Endothelial cell of umbilical vein (primary cell): ENCODE measurements around the gene SMAD1. TPM values are rescaled to one million over a fixed set of nuclear protein-coding genes. Genes with fewer than 3 reads are reported as not detected.

Source experiments
- BruUV-seq: library from RNA; stranded (reverse); fragments of 400-500 nt; replicated peaks from 2 replicates; lab custom pipeline; 2021; lab: Mats Ljungman, UMichigan
- CTCF ChIA-PET: fragments of 300-600, 350-600 bp; sonication (Branson Sonifier 250); formaldehyde crosslinking; loops from one replicate; lab custom pipeline; 2021; ENCODE audit warnings: antibody characterized with exemption, inconsistent platforms; lab: Charles Lee
- POLR2A ChIA-PET: fragments of 300-600, 350-600 bp; sonication (Branson Sonifier 250); formaldehyde crosslinking; loops from one replicate; lab custom pipeline; 2021; ENCODE audit warnings: antibody characterized with exemption, inconsistent platforms; lab: Charles Lee
- DNase-seq: peaks from one replicate; pipeline ENCODE4 v3.0.0-alpha.2; 2011; ENCODE audit warnings: low read depth, low spot score
- FAIRE-seq: peaks from 2 replicates; lab custom pipeline; 2011; peaks lifted over from hg19 to GRCh38; lab: Jason Lieb, UNC
- H2AFZ ChIP-seq: 2 replicates; pipeline ENCODE4 v1.6.0; 2012; ENCODE audit warnings: low read depth, low read length, control low read depth, inconsistent platforms
- H3K27ac ChIP-seq: 2 replicates; pipeline ENCODE4 v1.5.1; 2011; ENCODE audit warnings: low read depth, mild to moderate bottlenecking, control low read depth, low read length, moderate library complexity; ENCODE audit not compliant: insufficient read depth
- H3K27me3 ChIP-seq, 2 experiments: 2 replicates each; pipeline versions ENCODE4 v1.6.0 to v1.6.1; 2011; ENCODE audit warnings: low read length in 2 of 2, mixed read lengths in 1 of 2; ENCODE audit not compliant: control insufficient read depth in 2 of 2, insufficient read depth in 2 of 2
- H3K36me3 ChIP-seq, 2 experiments: 2 replicates in 1 of 2; 3 replicates in 1 of 2; pipeline ENCODE4 v1.5.1; 2011; ENCODE audit warnings: low read length in 2 of 2, mild to moderate bottlenecking in 1 of 2, moderate library complexity in 1 of 2; ENCODE audit not compliant: control insufficient read depth in 2 of 2, insufficient read depth in 2 of 2; ENCODE audit errors: extremely low read depth in 1 of 2
- H3K4me1 ChIP-seq: 3 replicates; pipeline ENCODE4 v1.5.1; 2011; ENCODE audit warnings: mild to moderate bottlenecking, low read length; ENCODE audit not compliant: control insufficient read depth, insufficient read depth; ENCODE audit errors: extremely low read depth
- H3K4me2 ChIP-seq: 2 replicates; pipeline ENCODE4 v1.6.1; 2011; ENCODE audit warnings: low read length, control low read depth, mixed read lengths; ENCODE audit not compliant: insufficient read depth
- H3K4me3 ChIP-seq, 3 experiments: fragments of 200-600 bp in 1 of 3; sonication (generic), shearing (Covaris generic) in 1 of 3; replicated peaks in 1 of 3; 2 replicates each; pipeline ENCODE4 v1.5.1; 2011 to 2016; ENCODE audit warnings: control low read depth in 3 of 3, low read length in 3 of 3, mild to moderate bottlenecking in 2 of 3, inconsistent platforms in 1 of 3, low read depth in 1 of 3, moderate library complexity in 1 of 3; ENCODE audit not compliant: insufficient read depth in 1 of 3
- H3K79me2 ChIP-seq: 2 replicates; pipeline ENCODE4 v1.6.0; 2012; ENCODE audit warnings: low read length, inconsistent platforms; ENCODE audit not compliant: control insufficient read depth, insufficient read depth
- H3K9ac ChIP-seq: replicated peaks from 2 replicates; pipeline ENCODE3; 2011; ENCODE audit warnings: low read length, control low read depth; ENCODE audit not compliant: insufficient read depth; ENCODE audit errors: extremely low read depth
- H3K9me1 ChIP-seq: replicated peaks from 3 replicates; pipeline ENCODE4 v1.6.0; 2011; ENCODE audit warnings: mild to moderate bottlenecking, low read length; ENCODE audit not compliant: control insufficient read depth, insufficient read depth; ENCODE audit errors: extremely low read depth
- H3K9me3 ChIP-seq: replicated peaks from 2 replicates; pipeline ENCODE4 v1.5.1; 2012; ENCODE audit warnings: low read length, inconsistent platforms; ENCODE audit not compliant: control insufficient read depth, insufficient read depth
- H4K20me1 ChIP-seq: replicated peaks from 2 replicates; pipeline ENCODE3; 2011; ENCODE audit warnings: mild to moderate bottlenecking, low read length; ENCODE audit not compliant: control insufficient read depth, insufficient read depth; ENCODE audit errors: extremely low read depth
- CTCF ChIP-seq, 2 donors: IDR thresholded peaks; 1 replicate in 1 of 2; 2 replicates in 1 of 2; pipeline ENCODE4 v1.5.1; 2011; ENCODE audit warnings: low read length in 2 of 2, mild to moderate bottlenecking in 2 of 2, moderate library complexity in 2 of 2, control low read depth in 1 of 2, inconsistent platforms in 1 of 2, low read depth in 1 of 2; ENCODE audit not compliant: insufficient read depth in 1 of 2; ENCODE audit errors: extremely low read depth in 1 of 2
- EZH2 ChIP-seq: IDR thresholded peaks from 2 replicates; pipeline ENCODE4 v1.6.1; 2012; ENCODE audit warnings: borderline replicate concordance, low read depth, mild to moderate bottlenecking, moderate library complexity, low read length, inconsistent platforms; ENCODE audit not compliant: severe bottlenecking
- FOS ChIP-seq: IDR thresholded peaks from 2 replicates; pipeline ENCODE4 v1.6.1; 2011; ENCODE audit warnings: mild to moderate bottlenecking, low read length, moderate library complexity, borderline replicate concordance; ENCODE audit not compliant: insufficient read depth
- GATA2 ChIP-seq: IDR thresholded peaks from 2 replicates; pipeline ENCODE4 v1.7.0; 2011; ENCODE audit warnings: low read depth, mild to moderate bottlenecking, moderate library complexity, mixed read lengths, low read length; ENCODE audit not compliant: insufficient read length, insufficient read depth
- JUN ChIP-seq: IDR thresholded peaks from 2 replicates; pipeline ENCODE4 v1.6.1; 2011; ENCODE audit warnings: borderline replicate concordance, low read depth; ENCODE audit not compliant: insufficient read length, insufficient read depth
- MAX ChIP-seq: IDR thresholded peaks from 2 replicates; pipeline ENCODE4 v1.6.1; 2011; ENCODE audit not compliant: insufficient read depth, insufficient read length
- dilution Hi-C: fragments of 300-500 bp; cut with MboI; formaldehyde crosslinking; loops from one replicate; pipeline ENCODE4 v1.15.0; 2019; ENCODE audit warnings: low sequenced_read_pairs; ENCODE audit not compliant: extremely low pct_ligation_motif_present
- intact Hi-C: fragments of 100-400 bp; cut with micrococcal nuclease; formaldehyde crosslinking; loops from one replicate; pipeline ENCODE4 v1.10.0; 2022
- polyA plus RNA-seq, 4 experiments: library from polyadenylated mRNA; depleted of rRNA in 3 of 4; stranded (reverse) in 3 of 4; unstranded in 1 of 4; fragments of >200 nt; gene quantifications; 2 replicates each; pipeline versions ENCODE4 v1.2.1 to v1.2.3, GENCODE V29; 2011 to 2012; ENCODE audit warnings: missing spikeins in 1 of 4
- total RNA-seq: library from RNA; stranded (reverse); gene quantifications from 2 replicates; pipeline ENCODE4 v1.2.3, GENCODE V29; 2021

The SMAD1 gene
- total and polyA plus RNA-seq, 2 donors (not counting 3 experiments of a cell fraction or from before 2014, with no cell fraction given) = 101 to 116 TPM

DNA sequence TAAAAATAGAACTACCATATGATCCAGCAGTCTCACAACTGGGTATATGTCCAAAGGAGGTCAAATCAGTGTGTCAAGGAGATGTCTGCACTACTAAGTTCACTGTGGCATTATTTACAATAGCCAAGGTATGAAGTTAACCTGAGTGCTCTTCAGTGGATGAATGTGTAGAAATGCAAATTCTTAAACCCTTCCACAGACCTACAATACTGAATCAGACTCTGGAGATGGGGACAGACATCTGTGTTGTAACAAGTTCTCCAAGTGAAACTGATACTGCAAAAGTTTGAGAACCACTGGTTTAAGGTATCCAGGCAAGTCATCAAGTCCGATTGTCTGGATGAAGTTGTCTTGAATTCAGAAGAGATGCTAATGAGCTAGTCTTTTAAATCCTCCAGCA lies 38.5 kb downstream of the SMAD1 start:
- dilution Hi-C loops = no loop called here

DNA sequence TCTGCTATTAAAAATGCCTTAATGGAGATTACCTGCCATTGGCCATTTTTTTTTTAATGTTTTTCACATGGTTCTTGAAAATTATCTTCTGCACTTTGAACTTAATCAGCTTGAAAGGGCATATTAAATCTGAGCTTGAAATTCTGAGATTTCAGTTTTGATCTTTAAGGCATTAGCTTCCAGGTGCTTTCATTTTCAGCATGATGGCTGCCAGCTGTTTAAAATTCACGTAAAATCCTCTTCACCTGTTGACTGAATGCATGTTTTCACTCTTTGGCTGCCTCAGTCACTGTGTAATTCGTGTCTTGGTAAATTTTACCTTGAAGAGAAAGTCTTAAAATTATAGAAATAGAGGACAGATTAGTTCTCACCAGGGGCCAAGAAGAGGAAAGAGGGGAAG lies 39.6 kb downstream of the SMAD1 start:
- no peak for DNase-seq
- Histone ChIP-seq H3K27me3 (no peaks in the 10 kb centered on the region), H3K4me2 (no peak overlapping the region), H3K27ac (no peak overlapping the region), H2AFZ (no peak overlapping the region), H4K20me1 (no peaks in the 10 kb centered on the region), H3K9me1 (no peaks in the 10 kb centered on the region), H3K4me1 (no peaks in the 10 kb centered on the region), H3K36me3 (no peaks in the 10 kb centered on the region), H3K4me3 (no peak overlapping the region), H3K9ac (no peak overlapping the region), H3K79me2 (peaks cover 81% of the 10 kb centered on the region), H3K9me3 (no peaks in the 10 kb centered on the region)
- ChIA-PET CTCF (no interaction called here), POLR2A (no interaction called here)
- dilution Hi-C loops = no loop called here
- TF ChIP-seq GATA2 = no peak
- no peak for TF ChIP-seq MAX
- TF ChIP-seq EZH2 = no peak
- no peak for TF ChIP-seq CTCF (IDR thresholded peaks at IDR 0.05; ENCODE audit: extremely low read depth in 1 of 2, insufficient read depth in 1 of 2, low read depth in 1 of 2, low read length in 2 of 2)
- TF ChIP-seq JUN = no peak
- no peak for TF ChIP-seq FOS
- intact Hi-C loops = no loop called here
- no TSS peak for BruUV-seq
- FAIRE-seq = no peak

More for the DNA sequence above, 38.5 kb downstream of the SMAD1 start:
- ChIA-PET CTCF (no interaction called here), POLR2A (no interaction called here)
- H3K27ac ChIP-seq = no peak overlapping the region
- intact Hi-C loops = no loop called here
- no peaks in the 10 kb centered on the region for H3K36me3 ChIP-seq
- no peak overlapping the region for H3K9ac ChIP-seq
- no peaks in the 10 kb centered on the region for H3K27me3 ChIP-seq
- DNase-seq (no peak), FAIRE-seq (no peak)
- no peak overlapping the region for H3K4me2 ChIP-seq
- no peaks in the 10 kb centered on the region for H3K9me1 ChIP-seq
- no peaks in the 10 kb centered on the region for H3K9me3 ChIP-seq
- H4K20me1 ChIP-seq = no peaks in the 10 kb centered on the region
- no peak overlapping the region for H3K4me3 ChIP-seq
- no TSS peak for BruUV-seq
- no peak for TF ChIP-seq JUN
- no peaks in the 10 kb centered on the region for H3K4me1 ChIP-seq
- H3K79me2 ChIP-seq = peaks cover 85% of the 10 kb centered on the region
- H2AFZ ChIP-seq = no peak overlapping the region
